MM.1S (cell line): ENCODE results near the gene SYNJ1.

Experiments
- DNase-seq: peaks from one replicate; pipeline ENCODE4 v3.0.0-alpha.2; 2015
- H2AFZ ChIP-seq: fragments of 300-600 bp; sonication (generic); 2 replicates; pipeline ENCODE4 v1.6.0; 2016; ENCODE audit warnings: antibody characterized with exemption, low read length
- H3F3A ChIP-seq: fragments of 300-600 bp; sonication (generic); 2 replicates; pipeline ENCODE4 v1.6.1; 2016; ENCODE audit warnings: mild to moderate bottlenecking, antibody characterized with exemption, low read length, moderate library complexity, mixed read lengths; ENCODE audit not compliant: insufficient read depth
- H3K27ac ChIP-seq: fragments of 300-600 bp; sonication (generic); 2 replicates; pipeline ENCODE4 v1.5.1; 2016; ENCODE audit warnings: mild to moderate bottlenecking, low read length
- H3K27me3 ChIP-seq: fragments of 300-600 bp; sonication (generic); replicated peaks from 2 replicates; pipeline ENCODE4 v1.6.0; 2016; ENCODE audit warnings: low read length; ENCODE audit not compliant: insufficient read depth
- H3K36me3 ChIP-seq: fragments of 300-600 bp; sonication (generic); replicated peaks from 2 replicates; pipeline ENCODE4 v1.6.1; 2016; ENCODE audit warnings: mild to moderate bottlenecking, low read length, mixed read lengths; ENCODE audit not compliant: insufficient read depth
- H3K4me1 ChIP-seq: fragments of 300-600 bp; sonication (generic); 2 replicates; pipeline ENCODE4 v1.6.1; 2016; ENCODE audit warnings: low read length, mixed read lengths
- H3K4me2 ChIP-seq: fragments of 300-600 bp; sonication (generic); 2 replicates; pipeline ENCODE4 v1.6.0; 2016; ENCODE audit warnings: low read depth, low read length
- H3K4me3 ChIP-seq: fragments of 300-600 bp; sonication (generic); 2 replicates; pipeline ENCODE4 v1.5.1; 2016; ENCODE audit warnings: low read length, mixed read lengths
- H3K79me2 ChIP-seq: fragments of 300-600 bp; sonication (generic); 2 replicates; pipeline ENCODE4 v1.6.1; 2016; ENCODE audit warnings: mixed run types, low read length, mixed read lengths
- H3K9ac ChIP-seq: fragments of 300-600 bp; sonication (generic); 2 replicates; pipeline ENCODE4 v1.6.1; 2016; ENCODE audit warnings: low read length, mixed read lengths
- H3K9me2 ChIP-seq: fragments of 300-600 bp; sonication (generic); replicated peaks from 2 replicates; pipeline ENCODE4 v1.6.1; 2016; ENCODE audit warnings: mild to moderate bottlenecking, low read length, mixed read lengths; ENCODE audit not compliant: insufficient read depth
- H3K9me3 ChIP-seq: fragments of 300-600 bp; sonication (generic); replicated peaks from 2 replicates; pipeline ENCODE4 v1.6.1; 2016; ENCODE audit warnings: mild to moderate bottlenecking, low read length, mixed read lengths; ENCODE audit not compliant: insufficient read depth
- H4K20me1 ChIP-seq: fragments of 300-600 bp; sonication (generic); 2 replicates; pipeline ENCODE4 v1.6.1; 2016; ENCODE audit warnings: mild to moderate bottlenecking, low read length, moderate library complexity, mixed read lengths; ENCODE audit not compliant: insufficient read depth
- EZH2 ChIP-seq: fragments of 300-600 bp; sonication (generic); optimal IDR thresholded peaks from 2 replicates; pipeline ENCODE3; 2017; ENCODE audit warnings: low read depth, mild to moderate bottlenecking, antibody characterized with exemption, low read length, mixed read lengths
- EZH2phosphoT487 ChIP-seq: fragments of 300-600 bp; sonication (generic); IDR thresholded peaks from 2 replicates; pipeline ENCODE4 v1.6.1; 2018; ENCODE audit warnings: antibody characterized with exemption, low read length
- TF ChIP-seq, protein P1 (sequence below): fragments of 300-600 bp; sonication (generic); IDR thresholded peaks from 2 replicates; pipeline ENCODE4 v1.5.1; 2016; ENCODE audit warnings: antibody characterized with exemption, low read length, mixed read lengths

Gene SYNJ1

DNA sequence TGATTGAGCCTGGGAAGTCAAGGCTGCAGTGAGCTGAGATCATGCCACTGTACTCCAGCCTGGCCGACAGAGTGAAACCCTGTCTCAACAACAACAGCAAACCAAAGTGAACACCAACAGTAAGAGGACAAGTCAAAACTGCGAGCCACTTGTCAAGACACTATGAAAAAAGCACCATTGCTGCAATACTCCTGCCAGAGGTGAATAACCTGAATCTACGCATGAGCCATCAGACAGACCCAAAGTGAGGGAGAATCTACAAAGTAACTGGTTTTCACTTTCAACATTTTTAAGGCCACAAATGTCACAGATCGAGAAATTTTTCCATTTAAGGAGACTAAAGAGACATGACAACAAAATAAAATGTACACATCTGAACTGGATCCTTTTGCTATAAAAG lies 21.9 kb downstream of the SYNJ1 start:
- Histone ChIP-seq H3K4me1 (no peaks in the 10 kb centered on the region), H3K4me3 (no peak overlapping the region), H3K27ac (no peak overlapping the region), H3K27me3 (no peaks in the 10 kb centered on the region), H3K9me2 (no peaks in the 10 kb centered on the region), H3K9me3 (no peaks in the 10 kb centered on the region; the same call in 1 of the 2 replicates), H3K36me3 (no peaks in the 10 kb centered on the region), H4K20me1 (peaks cover 9% of the 10 kb centered on the region), H3F3A (no peaks in the 10 kb centered on the region), H3K9ac (no peak overlapping the region), H3K4me2 (no peak overlapping the region), H3K79me2 (peaks cover 15% of the 10 kb centered on the region), H2AFZ (no peak overlapping the region)
- TF ChIP-seq, protein P1, sequence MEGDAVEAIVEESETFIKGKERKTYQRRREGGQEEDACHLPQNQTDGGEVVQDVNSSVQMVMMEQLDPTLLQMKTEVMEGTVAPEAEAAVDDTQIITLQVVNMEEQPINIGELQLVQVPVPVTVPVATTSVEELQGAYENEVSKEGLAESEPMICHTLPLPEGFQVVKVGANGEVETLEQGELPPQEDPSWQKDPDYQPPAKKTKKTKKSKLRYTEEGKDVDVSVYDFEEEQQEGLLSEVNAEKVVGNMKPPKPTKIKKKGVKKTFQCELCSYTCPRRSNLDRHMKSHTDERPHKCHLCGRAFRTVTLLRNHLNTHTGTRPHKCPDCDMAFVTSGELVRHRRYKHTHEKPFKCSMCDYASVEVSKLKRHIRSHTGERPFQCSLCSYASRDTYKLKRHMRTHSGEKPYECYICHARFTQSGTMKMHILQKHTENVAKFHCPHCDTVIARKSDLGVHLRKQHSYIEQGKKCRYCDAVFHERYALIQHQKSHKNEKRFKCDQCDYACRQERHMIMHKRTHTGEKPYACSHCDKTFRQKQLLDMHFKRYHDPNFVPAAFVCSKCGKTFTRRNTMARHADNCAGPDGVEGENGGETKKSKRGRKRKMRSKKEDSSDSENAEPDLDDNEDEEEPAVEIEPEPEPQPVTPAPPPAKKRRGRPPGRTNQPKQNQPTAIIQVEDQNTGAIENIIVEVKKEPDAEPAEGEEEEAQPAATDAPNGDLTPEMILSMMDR, result no peak
- TF ChIP-seq EZH2 (no peak), EZH2phosphoT487 (no peak)
- DNase-seq, result no peak

DNA sequence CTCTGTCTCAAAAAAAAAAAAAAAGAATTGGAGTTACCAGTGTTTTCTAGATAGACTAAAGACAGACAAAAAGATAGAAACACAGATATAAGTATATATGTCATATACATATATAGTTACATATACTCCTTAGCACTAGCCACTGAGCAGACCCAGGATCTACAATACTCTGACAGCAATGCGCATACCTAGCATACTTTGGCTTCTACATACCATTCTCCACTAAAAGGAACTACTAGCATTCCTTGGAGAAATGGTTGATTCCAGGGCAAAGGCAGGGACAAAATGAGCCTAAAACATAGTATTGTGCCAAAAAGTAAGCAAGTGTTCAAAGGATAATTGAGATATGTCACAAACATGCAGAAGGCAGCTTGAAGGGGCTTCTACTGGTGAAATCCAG lies 22.7 kb downstream of the SYNJ1 start:
- H3K79me2 ChIP-seq, result peaks cover 15% of the 10 kb centered on the region
- H2AFZ ChIP-seq, result no peak overlapping the region
- H3K4me1 ChIP-seq, result no peaks in the 10 kb centered on the region
- no peaks in the 10 kb centered on the region for H3K27me3 ChIP-seq
- no peak overlapping the region for H3K4me3 ChIP-seq
- H3K27ac ChIP-seq, result no peak overlapping the region
- peaks cover 9% of the 10 kb centered on the region for H4K20me1 ChIP-seq
- no peaks in the 10 kb centered on the region for H3K9me2 ChIP-seq
- no peaks in the 10 kb centered on the region for H3K36me3 ChIP-seq
- H3K4me2 ChIP-seq, result no peak overlapping the region
- H3K9ac ChIP-seq, result no peak overlapping the region
- TF ChIP-seq EZH2 (no peak), EZH2phosphoT487 (no peak)
- TF ChIP-seq, protein P1, result no peak
- DNase-seq, result no peak
- H3F3A ChIP-seq, result no peaks in the 10 kb centered on the region
- no peaks in the 10 kb centered on the region for H3K9me3 ChIP-seq

- Histone ChIP-seq H3K9me3 (no peaks in the 10 kb centered on the region), H3K79me2 (peaks cover 15% of the 10 kb centered on the region), H3K9ac (no peak overlapping the region), H3K27me3 (no peaks in the 10 kb centered on the region), H3K9me2 (no peaks in the 10 kb centered on the region), H4K20me1 (peaks cover 3% of the 10 kb centered on the region; the same call in 1 of the 2 replicates), H3K4me1 (no peaks in the 10 kb centered on the region), H3K27ac (no peak overlapping the region), H3K4me2 (no peak overlapping the region), H3K36me3 (no peaks in the 10 kb centered on the region), H2AFZ (no peak overlapping the region), H3F3A (no peaks in the 10 kb centered on the region), H3K4me3 (no peak overlapping the region)
- TF ChIP-seq EZH2 (no peak), EZH2phosphoT487 (no peak)
- TF ChIP-seq, protein P1, result no peak
- no peak for DNase-seq
These were observed 25.1 kb downstream of the SYNJ1 start for GRCh38 chr21:32702702-32703101.
